Glomerular visceral epithelial cell (primary cell): ENCODE measurements around the gene GPER1.

ENCODE experiments used
- DNase-seq: peaks from one replicate; pipeline ENCODE4 v3.0.0-alpha.2; 2016; ENCODE audit errors: extremely low spot score

GPER1 gene

DNA sequence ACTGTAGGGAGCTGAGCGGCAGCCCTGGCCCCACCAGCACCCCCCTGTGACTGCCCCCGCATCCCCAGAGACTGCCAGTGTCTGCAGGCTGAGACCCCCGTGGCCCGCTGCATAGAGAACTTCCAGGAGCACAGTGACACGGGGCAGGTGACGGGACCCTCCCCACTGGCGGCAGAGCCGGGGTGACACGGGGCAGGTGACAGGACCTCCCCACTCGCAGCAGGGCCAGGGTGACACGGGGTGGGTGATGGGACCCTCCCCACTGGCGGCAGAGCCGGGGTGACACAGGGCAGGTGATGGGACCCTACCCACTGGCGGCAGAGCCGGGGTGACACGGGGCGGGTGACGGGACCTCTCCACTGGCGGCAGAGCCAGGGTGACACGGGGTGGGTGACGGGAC lies 2.3 kb downstream of the GPER1 start:
- DNase-seq: no peak

DNA sequence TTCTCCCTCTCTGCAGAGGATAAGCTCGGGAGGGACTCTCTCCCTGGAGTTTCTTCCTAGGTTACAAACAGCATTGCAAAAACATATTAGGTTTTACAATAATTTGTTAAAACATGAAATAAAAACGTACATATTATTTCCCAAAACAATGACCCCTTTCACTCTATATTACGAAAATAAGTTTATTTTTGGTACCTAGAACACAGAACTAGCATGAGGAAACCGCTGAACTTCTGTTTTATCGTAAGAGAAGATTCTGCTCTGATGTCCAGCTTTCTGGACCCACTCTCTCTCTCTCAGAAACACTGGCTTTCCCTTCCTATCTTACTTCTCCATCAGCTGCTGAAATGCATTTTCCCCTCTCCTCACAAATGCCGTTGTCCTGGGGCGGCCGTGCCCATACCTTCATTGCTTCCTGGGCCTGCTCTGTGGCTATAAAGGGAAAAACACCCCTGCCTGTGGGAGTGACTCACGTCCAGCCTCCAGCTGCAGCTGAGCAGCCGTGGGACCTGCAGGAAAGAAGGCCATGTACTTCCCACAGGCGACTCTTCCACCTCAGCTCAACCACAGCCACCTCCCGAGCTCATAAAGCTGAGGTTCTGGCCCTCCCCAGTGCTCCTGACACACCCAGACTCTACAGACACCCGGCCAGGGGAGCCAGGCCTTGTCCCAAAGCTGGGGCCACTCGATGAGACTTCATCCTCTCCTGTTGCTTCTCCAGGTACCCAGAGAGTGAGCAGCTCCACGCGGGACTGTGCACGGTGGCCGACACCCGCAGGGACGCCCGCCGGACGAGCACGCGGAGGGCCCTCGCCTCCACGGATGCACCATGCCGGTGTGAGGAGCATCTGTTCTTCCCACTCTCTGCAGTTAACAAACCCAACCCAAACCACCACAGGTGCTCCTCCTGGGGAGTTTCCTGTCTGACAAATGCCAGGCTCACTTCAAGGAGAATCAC lies 3.1 kb downstream of the GPER1 start:
- peak; percentile 59 for DNase-seq

DNA sequence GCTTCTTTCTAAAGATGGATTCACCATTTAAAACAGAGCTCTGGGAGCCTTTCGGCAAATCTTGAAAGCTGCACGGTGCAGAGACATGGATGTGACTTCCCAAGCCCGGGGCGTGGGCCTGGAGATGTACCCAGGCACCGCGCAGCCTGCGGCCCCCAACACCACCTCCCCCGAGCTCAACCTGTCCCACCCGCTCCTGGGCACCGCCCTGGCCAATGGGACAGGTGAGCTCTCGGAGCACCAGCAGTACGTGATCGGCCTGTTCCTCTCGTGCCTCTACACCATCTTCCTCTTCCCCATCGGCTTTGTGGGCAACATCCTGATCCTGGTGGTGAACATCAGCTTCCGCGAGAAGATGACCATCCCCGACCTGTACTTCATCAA lies 3.7 kb downstream of the GPER1 start:
- no peak for DNase-seq

DNA sequence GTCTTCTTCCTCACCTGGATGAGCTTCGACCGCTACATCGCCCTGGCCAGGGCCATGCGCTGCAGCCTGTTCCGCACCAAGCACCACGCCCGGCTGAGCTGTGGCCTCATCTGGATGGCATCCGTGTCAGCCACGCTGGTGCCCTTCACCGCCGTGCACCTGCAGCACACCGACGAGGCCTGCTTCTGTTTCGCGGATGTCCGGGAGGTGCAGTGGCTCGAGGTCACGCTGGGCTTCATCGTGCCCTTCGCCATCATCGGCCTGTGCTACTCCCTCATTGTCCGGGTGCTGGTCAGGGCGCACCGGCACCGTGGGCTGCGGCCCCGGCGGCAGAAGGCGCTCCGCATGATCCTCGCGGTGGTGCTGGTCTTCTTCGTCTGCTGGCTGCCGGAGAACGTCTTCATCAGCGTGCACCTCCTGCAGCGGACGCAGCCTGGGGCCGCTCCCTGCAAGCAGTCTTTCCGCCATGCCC lies 4.3 kb downstream of the GPER1 start:
- DNase-seq: no peak

DNA sequence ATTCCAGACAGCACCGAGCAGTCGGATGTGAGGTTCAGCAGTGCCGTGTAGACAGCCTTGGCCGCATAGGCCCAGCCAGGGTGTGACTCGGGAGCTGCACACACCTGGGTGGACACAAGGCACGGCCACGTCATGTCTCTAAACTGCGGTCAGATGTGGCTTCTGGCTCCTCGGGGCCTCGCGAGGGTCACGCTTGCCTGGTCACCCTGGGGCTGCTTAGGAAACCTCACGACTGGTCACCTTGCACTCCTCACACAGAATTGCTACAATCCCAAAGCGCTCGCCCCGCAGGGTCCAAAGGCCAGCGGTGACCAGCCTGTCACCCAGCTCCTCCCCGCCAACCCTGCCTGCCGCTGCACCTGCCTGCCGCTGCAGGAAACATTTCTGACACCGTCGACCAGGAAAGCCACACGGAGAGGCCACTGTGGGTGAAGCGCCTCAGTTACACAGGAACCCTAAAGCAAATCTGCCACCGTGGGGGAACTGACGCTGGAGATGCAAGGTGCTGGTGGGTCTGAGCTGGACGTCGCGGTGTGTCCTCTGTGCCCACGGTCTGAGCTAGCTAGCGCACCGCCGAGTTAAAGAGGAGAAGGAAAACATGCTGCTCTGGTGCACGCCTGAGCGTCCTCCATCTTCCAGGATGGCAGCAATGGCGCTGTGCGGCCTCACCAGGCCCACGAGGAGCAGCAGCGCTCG lies 5.0 kb downstream of the GPER1 start:
- DNase-seq: peak; percentile 37

DNA sequence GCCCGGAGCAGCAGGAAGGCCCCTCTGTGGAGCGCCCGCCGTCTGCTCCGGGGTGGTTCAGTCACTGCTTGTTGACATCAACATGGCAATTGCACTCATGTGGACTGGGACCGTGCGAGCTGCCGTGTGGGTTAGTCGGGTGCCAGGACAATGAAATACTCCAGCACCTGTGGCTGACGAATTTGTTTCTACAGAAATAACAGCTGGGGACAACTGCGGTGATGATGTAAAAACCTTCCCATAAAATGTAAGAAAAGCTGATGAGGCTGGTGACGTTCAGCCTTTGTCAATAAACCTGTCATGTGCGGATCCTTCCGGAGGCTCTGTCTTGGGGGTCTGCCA lies 5.6 kb downstream of the GPER1 start:
- no peak for DNase-seq

DNA sequence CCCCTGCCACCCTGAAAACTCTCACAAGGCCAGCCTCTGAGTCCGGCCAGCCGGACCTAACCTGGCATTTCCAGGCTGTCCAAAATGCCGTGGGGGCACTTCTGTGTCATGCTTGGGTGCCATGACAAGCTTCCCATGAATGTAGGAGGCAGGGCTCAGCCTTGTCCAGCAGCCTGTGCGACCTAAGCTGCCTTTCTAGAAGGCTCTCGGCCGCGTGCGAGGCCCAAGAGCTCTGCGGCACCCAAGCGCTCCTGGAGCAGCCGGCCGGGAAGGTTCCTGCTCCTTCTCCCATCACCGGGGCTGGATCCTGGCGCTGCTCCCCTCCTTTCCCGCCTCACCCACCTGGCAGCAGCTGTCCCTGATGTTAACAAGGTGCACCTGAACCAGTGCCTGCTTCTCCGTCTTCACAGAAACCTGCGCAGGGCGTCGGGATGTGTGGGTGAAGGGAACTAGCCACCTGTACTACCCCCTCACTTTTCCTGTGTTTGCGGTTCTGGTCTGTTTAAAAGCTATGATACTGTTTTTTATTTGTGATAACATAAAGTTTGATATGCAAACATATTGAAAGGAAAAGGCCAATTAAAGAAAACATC lies 6.1 kb downstream of the GPER1 start:
- no peak for DNase-seq

DNA sequence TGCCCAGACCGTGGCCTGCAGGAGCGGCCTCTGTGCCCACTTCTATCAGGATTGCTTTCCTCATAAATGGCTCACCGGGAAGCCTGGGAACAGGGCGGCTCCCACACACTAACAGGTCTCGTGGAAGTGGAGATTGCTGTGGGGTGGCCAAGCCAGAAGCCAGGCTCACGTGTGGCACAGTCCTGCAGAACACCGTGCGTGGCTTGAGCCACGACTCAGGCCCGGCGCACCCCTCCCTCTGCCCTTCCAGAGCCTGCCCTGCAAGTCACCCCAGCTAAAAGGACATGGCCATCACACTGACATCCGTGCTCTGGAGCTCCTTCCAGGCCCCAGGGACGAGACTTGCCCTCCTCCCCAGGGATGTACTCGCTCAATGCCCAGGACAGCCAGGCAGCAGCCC lies 7.0 kb downstream of the GPER1 start:
- DNase-seq: no peak

DNA sequence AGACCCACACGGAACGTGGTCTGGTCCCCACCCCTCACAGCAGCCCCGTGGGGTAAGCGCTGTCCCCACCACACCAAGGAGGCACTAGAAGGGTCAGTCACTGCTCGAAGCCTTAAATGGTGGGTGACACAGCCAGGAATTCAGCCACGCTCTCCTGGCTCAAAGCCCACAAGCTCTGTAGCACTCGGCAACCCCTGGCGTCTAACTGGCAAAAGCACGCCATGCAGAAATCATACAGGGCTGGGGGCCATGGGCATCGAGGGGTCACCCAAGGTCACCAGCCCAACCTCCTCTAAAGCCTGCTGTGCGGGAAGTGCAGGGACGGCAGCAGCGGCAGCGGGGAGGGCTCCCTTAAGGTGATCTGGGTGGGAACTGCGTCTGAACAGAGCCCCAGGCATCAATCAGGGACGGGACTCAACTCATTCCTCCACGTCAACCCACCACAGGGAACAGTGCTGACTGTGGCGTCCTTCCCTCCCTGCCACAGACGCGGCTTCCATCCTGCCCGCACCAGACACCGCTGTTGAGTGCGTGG lies 7.8 kb downstream of the GPER1 start:
- no peak for DNase-seq

DNA sequence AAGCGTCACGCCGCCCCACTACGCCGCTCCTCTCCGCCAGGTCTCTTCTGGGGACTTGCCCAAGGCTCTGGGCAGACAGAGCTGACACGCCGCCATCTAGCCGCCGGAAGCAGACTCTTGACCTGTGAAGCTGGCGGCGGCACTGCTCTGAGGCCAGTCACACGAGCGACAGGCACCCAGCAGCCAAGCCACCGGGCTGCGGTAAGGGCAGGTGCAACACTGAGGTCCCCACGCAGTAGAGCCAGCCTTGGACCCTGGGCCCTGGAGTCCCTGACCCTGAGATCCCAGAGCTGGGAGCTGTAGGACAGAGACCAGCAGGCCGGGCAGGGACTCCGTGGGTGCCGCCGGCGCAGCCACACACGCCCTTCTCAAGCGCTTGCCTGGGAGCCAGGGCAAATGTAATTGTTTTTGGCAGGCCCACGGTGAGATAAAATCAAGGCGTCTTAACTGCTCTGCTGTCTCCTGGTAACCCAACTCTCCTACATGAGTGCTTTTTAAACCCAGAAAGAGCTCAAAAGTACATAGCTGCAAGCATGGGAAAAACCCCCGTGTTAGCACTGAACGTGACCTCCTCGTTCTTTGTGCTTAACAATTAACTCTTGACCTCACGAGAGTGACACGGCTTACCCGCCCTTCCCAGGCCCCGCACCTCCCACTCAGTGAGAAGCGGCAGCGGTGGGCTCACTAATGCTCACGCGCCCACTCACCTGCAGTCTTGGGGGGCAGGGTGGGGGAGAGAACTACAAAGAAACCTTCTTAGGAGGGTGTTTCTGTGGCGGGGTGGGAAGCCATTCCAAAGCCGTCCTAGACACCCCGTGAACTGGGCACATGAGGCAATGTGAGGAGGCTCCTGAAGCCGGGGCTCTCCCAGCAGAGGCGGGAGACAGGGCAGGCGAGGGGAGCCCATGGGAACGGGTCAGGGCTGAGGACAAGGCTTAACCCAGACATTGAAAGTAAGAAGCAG lies 8.5 kb downstream of the GPER1 start:
- DNase-seq: no peak

DNA sequence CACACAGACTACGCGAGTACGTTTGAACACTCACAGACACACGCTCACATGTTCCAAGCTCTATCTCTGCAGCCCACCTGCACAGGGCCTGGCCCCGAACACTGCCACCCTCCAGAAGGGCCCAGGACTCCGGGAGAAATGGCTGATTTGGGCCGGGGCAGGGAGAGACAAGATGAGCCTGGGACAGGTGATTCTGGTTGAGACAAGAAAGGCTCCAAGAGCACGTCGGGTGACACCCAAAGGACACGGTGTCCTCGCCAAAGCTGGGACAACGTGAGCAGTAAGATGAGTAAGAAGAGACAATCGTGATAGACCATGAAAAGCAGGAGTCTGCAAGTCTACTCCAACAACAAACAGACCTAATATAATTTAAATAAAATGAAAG lies 9.2 kb downstream of the GPER1 start:
- DNase-seq: no peak

DNA sequence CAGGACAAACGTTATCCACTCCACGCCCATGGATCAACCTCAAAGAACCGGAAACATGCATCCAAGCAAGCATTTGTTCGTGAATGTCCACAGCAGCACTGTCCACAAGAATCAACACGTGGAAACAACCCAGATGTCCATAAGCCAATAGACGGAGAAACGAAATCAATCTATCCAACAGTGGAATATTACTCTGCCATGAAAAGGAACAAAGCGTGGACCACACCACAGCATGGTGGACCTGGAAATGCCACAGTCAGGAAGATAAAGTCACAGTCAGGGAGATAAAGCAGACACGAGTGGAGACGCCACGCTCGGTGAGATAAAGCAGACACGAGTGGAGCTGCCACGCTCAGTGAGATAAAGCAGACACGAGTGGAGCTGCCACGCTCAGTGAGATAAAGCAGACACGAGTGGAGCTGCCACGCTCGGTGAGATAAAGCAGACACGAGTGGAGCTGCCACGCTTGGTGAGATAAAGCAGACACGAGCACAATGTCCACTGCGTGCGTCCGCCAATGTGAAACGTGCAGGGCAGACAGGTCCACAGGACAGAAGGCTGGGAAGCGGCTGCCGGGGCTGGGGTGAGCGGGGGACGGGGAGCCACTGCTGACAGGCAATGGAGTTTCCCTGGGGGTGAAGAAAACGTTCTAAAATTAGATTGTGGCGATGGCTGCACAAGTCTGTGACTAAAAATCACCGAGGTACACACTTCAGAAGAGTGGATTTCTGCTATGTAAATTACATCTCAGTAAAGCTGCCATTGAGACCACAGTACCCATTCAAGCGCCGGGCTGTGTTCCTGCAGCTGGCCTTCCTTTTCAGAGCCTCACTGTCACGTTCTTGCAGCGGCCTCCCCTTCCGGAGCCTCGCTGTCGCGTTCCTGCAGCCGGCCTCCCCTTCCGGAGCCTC lies 10.6 kb downstream of the GPER1 start:
- no peak for DNase-seq

DNA sequence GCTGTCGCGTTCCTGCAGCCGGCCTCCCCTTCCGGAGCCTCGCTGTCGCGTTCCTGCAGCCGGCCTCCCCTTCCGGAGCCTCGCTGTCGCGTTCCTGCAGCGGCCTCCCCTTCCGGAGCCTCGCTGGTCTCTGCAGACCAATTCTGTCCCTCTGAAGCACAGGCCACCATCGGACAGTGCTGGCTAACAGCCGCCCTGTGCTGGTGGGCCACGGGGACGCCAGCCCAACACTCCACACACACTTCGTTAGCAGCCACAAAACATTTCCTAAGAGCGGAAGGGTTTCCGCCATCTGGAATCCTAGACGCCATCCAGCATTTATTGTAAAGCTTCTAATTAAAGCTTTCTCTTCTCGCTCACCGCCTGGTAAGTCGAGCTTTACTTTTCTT lies 11.2 kb downstream of the GPER1 start:
- DNase-seq: no peak

DNA sequence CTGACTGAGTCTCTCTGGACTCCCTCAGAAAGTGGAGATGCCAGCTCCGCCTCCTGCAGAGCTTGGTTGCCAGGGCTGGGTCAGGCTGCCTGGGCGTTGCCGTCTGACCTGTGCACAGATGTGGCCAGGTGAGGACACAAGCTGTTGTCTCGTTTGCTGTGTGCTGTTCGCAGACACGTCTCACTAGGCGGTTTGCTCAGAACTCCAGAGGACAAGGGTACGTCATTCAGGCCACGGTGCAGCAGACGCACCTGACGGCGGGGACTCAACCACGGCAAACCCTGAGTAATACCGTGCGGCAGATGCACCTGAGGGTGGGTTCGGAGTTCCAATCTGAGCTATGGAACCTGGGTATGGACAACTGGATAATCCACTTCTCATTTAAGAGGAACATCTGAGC lies 11.7 kb downstream of the GPER1 start:
- DNase-seq: no peak

DNA sequence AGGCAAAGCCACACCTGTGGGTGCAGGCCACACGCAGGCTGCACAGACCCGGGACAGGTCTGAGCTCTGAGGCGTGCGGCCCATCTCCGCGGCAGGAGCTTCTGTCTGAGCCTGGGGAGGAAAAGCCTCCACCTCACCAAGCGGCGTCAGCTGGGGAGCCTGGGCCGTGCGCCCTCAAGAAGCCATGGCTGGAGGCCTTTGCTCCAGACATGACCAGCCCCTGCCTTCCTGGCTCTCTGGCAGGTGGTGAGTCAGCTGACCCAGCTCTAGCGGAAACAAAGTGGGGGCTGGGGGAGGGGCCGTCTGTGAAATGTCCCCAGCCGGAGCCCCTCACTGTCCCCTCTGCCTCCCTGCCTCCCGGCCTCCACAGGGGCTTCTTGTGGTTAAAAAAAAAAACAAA lies 12.5 kb downstream of the GPER1 start:
- no peak for DNase-seq

DNA sequence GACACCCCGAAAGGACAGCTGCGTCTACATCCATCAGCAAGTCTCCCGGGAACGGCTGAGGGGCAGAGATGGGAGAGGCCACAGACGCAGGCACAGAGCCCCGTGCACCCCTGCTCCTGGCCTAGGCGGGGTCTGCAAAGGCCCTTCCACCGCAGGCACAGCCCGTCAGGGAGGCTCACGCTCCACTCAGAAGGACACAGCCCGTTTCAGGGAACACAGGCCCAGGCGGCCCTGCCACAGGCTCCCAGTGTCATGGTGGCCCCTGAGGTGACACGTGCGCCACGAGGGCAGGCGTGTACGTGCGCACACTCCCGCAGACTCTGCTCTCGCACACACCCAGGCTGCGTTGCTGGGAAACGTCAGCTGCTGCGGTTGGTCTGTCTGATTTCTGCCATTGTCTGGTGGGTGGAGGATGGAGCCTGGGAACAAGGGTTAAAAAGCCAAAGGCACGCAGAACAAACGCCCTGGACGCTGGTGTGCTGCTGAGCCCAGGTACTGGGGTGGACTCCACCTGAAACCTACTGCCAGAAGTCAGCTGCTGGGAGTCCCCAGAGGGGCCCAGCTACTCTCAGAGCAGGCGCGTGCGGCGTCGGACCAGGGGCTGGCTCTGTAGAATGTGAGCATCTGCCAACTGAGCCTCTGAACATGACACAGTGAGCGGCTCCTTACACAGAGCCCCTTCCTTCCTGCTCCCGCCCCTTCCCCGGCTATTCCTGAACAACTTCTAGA lies 13.1 kb downstream of the GPER1 start:
- DNase-seq: no peak

DNA sequence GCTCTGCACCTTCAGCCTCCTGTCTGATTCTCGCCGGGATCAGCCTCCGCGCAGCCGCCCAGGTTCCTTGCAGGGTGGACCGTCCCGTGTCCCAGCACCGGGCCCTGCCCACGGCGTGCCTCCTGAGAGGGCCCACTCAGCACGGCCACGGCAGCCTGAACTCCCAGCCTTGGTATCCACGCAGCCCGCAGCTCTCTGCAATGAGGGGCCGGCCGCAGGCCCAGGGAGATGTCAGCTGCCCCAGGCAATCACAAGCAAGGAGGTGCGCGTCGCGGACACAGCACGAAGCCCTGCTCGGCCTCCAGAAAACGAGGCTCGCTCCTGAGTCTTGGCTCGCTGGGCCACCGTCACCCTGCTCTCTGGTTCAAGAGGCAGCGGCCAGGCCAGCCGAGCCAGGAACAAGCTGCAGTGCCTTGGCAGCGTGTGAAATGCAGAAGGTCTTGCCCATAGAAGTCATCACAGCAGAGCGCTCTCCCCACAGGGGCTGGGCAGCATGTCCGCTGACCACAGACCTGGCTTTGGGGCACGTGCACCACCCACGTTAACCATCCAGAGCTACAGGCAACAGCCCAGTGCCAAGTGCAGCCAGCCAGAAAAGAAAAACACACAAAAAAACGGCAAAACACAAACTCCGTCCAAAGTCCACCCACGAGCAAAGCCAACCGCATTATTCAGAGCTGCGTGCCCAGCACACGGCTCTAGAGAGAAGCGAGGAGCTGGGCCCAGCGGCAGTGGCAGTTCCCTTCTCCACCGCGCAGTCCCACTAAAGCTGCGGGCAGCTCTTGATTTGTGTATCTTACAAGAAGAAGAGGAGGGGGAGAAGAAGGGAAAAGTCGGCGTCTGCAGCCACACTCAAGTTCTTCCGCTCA lies 13.9 kb downstream of the GPER1 start:
- peak; percentile 61 for DNase-seq

DNA sequence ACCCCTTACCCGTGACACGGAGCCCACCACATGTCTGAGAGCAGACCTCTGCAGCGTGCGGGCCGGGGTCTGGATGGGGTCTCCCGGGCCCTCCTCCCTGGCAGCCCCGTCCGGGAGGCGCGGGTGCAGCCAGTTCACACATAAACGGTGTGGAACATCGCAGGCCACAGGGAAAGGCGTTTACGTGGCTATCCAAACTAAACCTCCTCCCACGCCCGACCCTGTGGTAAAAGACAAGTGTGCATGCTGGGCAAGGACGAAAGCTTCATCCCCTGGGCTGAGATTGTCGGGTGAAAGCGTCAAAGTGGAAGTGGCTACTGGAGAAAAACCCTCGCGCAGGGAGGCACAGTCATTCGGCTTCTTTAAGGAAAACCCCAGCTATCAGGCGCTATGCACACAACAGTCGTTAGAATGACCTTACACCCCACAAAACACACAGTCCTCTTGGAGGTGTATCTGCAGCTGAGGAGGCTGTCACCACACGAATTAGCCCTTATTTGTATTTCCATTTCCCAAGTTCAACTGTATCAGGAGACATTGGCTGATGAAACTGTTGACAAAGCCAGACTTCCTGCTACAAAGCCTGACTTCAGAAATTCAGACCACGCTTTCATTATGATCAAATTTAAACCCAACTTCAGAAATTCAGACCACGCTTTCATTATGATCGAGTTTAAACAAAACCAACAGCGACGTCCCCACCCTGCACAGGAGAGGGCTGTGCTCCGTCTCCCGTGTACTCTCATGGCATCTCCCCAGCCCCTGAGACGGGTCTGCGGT lies 15.3 kb downstream of the GPER1 start:
- no peak for DNase-seq
